Right ventricle myocardium superior (tissue), 1 donor: ENCODE measurements around the gene ATF7. TPM values are rescaled to one million over a fixed set of nuclear protein-coding genes. Genes with fewer than 3 reads are reported as not detected.
"Not testable (repeated sequence)": the region's sequence is repeated elsewhere in the genome, so short reads cannot be mapped to it uniquely, and the experiment has no call there.

ENCODE experiments used
- ATAC-seq: fragments of 200-7000 bp; cut with Tn5 transposase; one replicate; pipeline ENCODE4 v1.9.1; 2020; ENCODE audit warnings: mild to moderate bottlenecking; ENCODE audit not compliant: poor library complexity
- DNase-seq: peaks from one replicate; pipeline ENCODE4 v3.0.0-alpha.2; 2020
- intact Hi-C: fragments of 100-400 bp; cut with DNase I; formaldehyde crosslinking; loops from one replicate; pipeline ENCODE4 v1.11.2; 2022
- total RNA-seq: library from RNA; stranded (reverse); fragmentation: NEBNext Ultra II Directional; extraction: Animal tissue kit (Norgen Biotek cat#: 25700); gene quantifications from one replicate; pipeline ENCODE4 v1.2.1, GENCODE V29; 2021
- donor health status: DM: no; HTN: yes; CAD: no; lungs with severe emphysema.

Gene ATF7
- total RNA-seq, 1 donor from 2014 or later: 29.1 TPM

GRCh38 chr12:53578783-53579182 is 47.4 kb downstream of the ATF7 start:
- ATAC-seq: no peak
- DNase-seq: no peak
- intact Hi-C loops: no loop called here

GRCh38 chr12:53577941-53578352 is 48.2 kb downstream of the ATF7 start:
- no peak for ATAC-seq
- intact Hi-C loops: no loop called here
- no peak for DNase-seq

- intact Hi-C loops: no loop called here
- DNase-seq (no peak), ATAC-seq (peak; percentile 64)
These were observed 50.5 kb downstream of the ATF7 start for GRCh38 chr12:53575502-53576249.

GRCh38 chr12:53572134-53572758 is 53.9 kb downstream of the ATF7 start:
- ATAC-seq (no peak), DNase-seq (no peak)
- intact Hi-C loops: no loop called here

GRCh38 chr12:53571295-53571694 is 54.9 kb downstream of the ATF7 start:
- no peak for ATAC-seq
- DNase-seq: no peak
- intact Hi-C loops: no loop called here

GRCh38 chr12:53568809-53569557 is 57.2 kb downstream of the ATF7 start:
- DNase-seq (no peak), ATAC-seq (no peak)
- intact Hi-C loops: no loop called here

GRCh38 chr12:53567961-53568808 is 58.0 kb downstream of the ATF7 start:
- intact Hi-C loops: no loop called here
- ATAC-seq (no peak), DNase-seq (no peak)

GRCh38 chr12:53565376-53565775 is 60.8 kb downstream of the ATF7 start:
- ATAC-seq, intact Hi-C loops, DNase-seq: not testable (repeated sequence)

GRCh38 chr12:53564941-53565340 is 61.2 kb downstream of the ATF7 start:
- DNase-seq (no peak), ATAC-seq (no peak)
- intact Hi-C loops: no loop called here

GRCh38 chr12:53564278-53564677 is 61.9 kb downstream of the ATF7 start:
- ATAC-seq: no peak
- intact Hi-C loops: no loop called here
- DNase-seq: no peak

GRCh38 chr12:53563452-53564028 is 62.6 kb downstream of the ATF7 start:
- intact Hi-C loops: no loop called here
- peak; percentile 38 for ATAC-seq
- no peak for DNase-seq

GRCh38 chr12:53561590-53561953 is 64.6 kb downstream of the ATF7 start:
- intact Hi-C loops: no loop called here
- DNase-seq (no peak), ATAC-seq (no peak)

GRCh38 chr12:53560912-53561589 is 65.1 kb downstream of the ATF7 start:
- DNase-seq: no peak
- intact Hi-C loops: no loop called here
- ATAC-seq: no peak

- no peak for DNase-seq
- intact Hi-C loops: no loop called here
- peak; percentile 56 for ATAC-seq
These were observed 65.8 kb downstream of the ATF7 start for GRCh38 chr12:53560351-53560750.

- ATAC-seq (no peak), DNase-seq (no peak)
- intact Hi-C loops: no loop called here
These were observed 67.6 kb downstream of the ATF7 start for GRCh38 chr12:53558631-53559030.

- intact Hi-C loops: no loop called here
- ATAC-seq: no peak
These were observed 73.5 kb downstream of the ATF7 start for GRCh38 chr12:53552361-53553327.

GRCh38 chr12:53551889-53552291 is 74.3 kb downstream of the ATF7 start:
- ATAC-seq: no peak

More at GRCh38 chr12:53552361-53553327, 73.5 kb downstream of the ATF7 start:
- no peak for DNase-seq

More at GRCh38 chr12:53551889-53552291, 74.3 kb downstream of the ATF7 start:
- intact Hi-C loops: no loop called here
- DNase-seq: no peak
